PC-3 (cell line): ENCODE data around the gene PFN3.

ENCODE experiments used
- CTCF ChIP-seq: fragments of 300-600 bp; sonication (generic); conservative IDR thresholded peaks from 2 replicates; pipeline ENCODE4 v1.5.1; 2017; ENCODE audit warnings: antibody characterized with exemption, low read depth, mild to moderate bottlenecking, low read length
- EZH2 ChIP-seq: fragments of 300-600 bp; sonication (generic); IDR thresholded peaks from one replicate; pipeline ENCODE4 v1.6.1; 2017; ENCODE audit warnings: antibody characterized with exemption, mild to moderate bottlenecking, low read length; ENCODE audit not compliant: unreplicated experiment

DNA sequence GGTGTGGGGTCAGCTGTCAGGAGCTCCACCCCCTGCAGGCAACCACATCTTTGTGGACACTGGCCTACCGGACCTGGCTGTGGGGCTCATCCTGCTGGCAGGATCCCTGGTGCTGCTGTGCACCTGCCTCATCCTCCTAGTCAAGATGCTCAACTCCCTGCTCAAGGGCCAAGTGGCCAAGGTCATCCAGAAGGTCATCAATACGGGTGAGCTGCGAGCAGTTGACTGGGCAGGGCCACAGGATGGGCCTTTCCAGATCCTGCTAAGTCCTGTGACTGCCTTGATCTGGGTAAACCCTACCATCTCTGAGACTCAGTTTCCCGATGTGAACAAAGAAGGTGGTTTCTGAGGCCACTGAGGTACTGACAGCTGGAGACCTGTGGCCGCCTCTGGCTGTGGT is 6.5 kb downstream of the PFN3 start:
- TF ChIP-seq CTCF = no peak
- no peak for TF ChIP-seq EZH2
